OCI-LY3 (cell line): ENCODE results near the gene PLEKHA4.

Experiments used
- CTCF ChIP-seq: fragments of 200-600, 300-600 bp; sonication (generic); IDR thresholded peaks from 2 replicates; pipeline ENCODE4 v1.5.1; 2014; ENCODE audit warnings: antibody characterized with exemption, low read length, low read depth
- EZH2phosphoT487 ChIP-seq: fragments of 200-600 bp; shearing (Covaris generic); IDR thresholded peaks from 2 replicates; pipeline ENCODE4 v1.6.1; 2018; ENCODE audit warnings: antibody characterized with exemption, mixed run types, low read depth

GRCh38 chr19:48852292-48852691 is 16.1 kb downstream of the PLEKHA4 start:
- no peak for TF ChIP-seq CTCF
- TF ChIP-seq EZH2phosphoT487 = no peak
